GM21423 (cell line): ENCODE data around the gene CARD10.

Experiments used
- ATAC-seq: cut with Tn5 transposase; IDR thresholded peaks from one replicate; pipeline ENCODE4 v1.9.1; 2021; ENCODE audit warnings: mild to moderate bottlenecking, moderate library complexity; ENCODE audit not compliant: unreplicated experiment

The CARD10 gene

GRCh38 chr22:37443977-37444376, 75.2 kb downstream of the CARD10 start:
- ATAC-seq = no peak

- ATAC-seq = no peak
Observed at GRCh38 chr22:37443086-37443485, 76.1 kb downstream of the CARD10 start.

- ATAC-seq = no peak
Observed at GRCh38 chr22:37442537-37442936, 76.7 kb downstream of the CARD10 start.

- ATAC-seq = no peak
Observed at GRCh38 chr22:37442135-37442534, 77.1 kb downstream of the CARD10 start.

GRCh38 chr22:37440875-37441274, 78.3 kb downstream of the CARD10 start:
- ATAC-seq = no peak
